Measurements from ENCODE around the gene LPCAT2. TPM values are rescaled to one million over a fixed set of nuclear protein-coding genes. Genes with fewer than 3 reads are reported as not detected.
"Not testable (repeated sequence)": the region's sequence is repeated elsewhere in the genome, so short reads cannot be mapped to it uniquely, and the experiment has no call there.

Gene LPCAT2
- total RNA-seq, 1 donor from 2014 or later: 3.7 TPM

GRCh38 chr16:55585631-55586030 lies 76.8 kb downstream of the LPCAT2 start:
- no peak for DNase-seq
- Mint-ChIP-seq H3K4me3 (no peak overlapping the region), H3K4me1 (no peaks in the 10 kb centered on the region), H3K9me3 (no peaks in the 10 kb centered on the region), H3K36me3 (ENCODE audit: low read depth) (no peaks in the 10 kb centered on the region), H3K27ac (no peak overlapping the region), H3K27me3 (no peaks in the 10 kb centered on the region)
- intact Hi-C loops (cut with micrococcal nuclease): no loop called here

GRCh38 chr16:55588799-55589198 lies 79.9 kb downstream of the LPCAT2 start:
- no peaks in the 10 kb centered on the region for H3K9me3 Mint-ChIP-seq
- no peaks in the 10 kb centered on the region for H3K4me1 Mint-ChIP-seq
- intact Hi-C loops (cut with micrococcal nuclease): no loop called here
- no peak overlapping the region for H3K27ac Mint-ChIP-seq
- DNase-seq: no peak
- peaks cover 1% of the 10 kb centered on the region for H3K27me3 Mint-ChIP-seq
- H3K36me3 Mint-ChIP-seq (ENCODE audit: low read depth): no peaks in the 10 kb centered on the region
- H3K4me3 Mint-ChIP-seq: no peak overlapping the region

- intact Hi-C loops (cut with micrococcal nuclease): no loop called here
- H3K9me3 Mint-ChIP-seq: no peaks in the 10 kb centered on the region
- no peak overlapping the region for H3K27ac Mint-ChIP-seq
- no peaks in the 10 kb centered on the region for H3K36me3 Mint-ChIP-seq (ENCODE audit: low read depth)
- H3K4me1 Mint-ChIP-seq: no peaks in the 10 kb centered on the region
- no peak overlapping the region for H3K4me3 Mint-ChIP-seq
- DNase-seq: no peak
- peaks cover 8% of the 10 kb centered on the region for H3K27me3 Mint-ChIP-seq
These were observed 83.4 kb downstream of the LPCAT2 start for GRCh38 chr16:55592306-55592705.

DNA sequence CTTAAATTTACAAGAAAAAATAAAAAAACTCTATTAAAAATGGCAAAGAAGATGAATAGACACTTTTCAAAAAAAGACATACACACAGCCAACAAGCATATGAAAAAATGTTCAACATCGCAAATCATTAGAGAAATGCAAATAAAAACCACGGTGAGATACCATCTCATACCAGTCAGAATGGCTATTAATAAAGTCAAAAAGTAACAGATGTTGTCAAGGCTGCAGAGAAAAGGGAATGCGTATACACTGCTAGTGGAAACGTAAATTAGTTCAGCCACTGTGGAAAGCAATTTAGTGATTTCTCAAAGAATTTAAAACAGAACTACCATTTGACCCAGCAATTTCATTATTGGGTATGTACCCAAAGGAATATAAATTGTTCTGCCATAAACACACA lies 89.1 kb downstream of the LPCAT2 start:
- intact Hi-C loops (cut with micrococcal nuclease): no loop called here
- Mint-ChIP-seq H3K36me3 (ENCODE audit: low read depth) (no peaks in the 10 kb centered on the region), H3K4me1 (no peaks in the 10 kb centered on the region), H3K27ac (no peak overlapping the region), H3K27me3 (peaks cover 6% of the 10 kb centered on the region), H3K4me3 (no peak overlapping the region), H3K9me3 (no peaks in the 10 kb centered on the region)
- no peak for DNase-seq

DNA sequence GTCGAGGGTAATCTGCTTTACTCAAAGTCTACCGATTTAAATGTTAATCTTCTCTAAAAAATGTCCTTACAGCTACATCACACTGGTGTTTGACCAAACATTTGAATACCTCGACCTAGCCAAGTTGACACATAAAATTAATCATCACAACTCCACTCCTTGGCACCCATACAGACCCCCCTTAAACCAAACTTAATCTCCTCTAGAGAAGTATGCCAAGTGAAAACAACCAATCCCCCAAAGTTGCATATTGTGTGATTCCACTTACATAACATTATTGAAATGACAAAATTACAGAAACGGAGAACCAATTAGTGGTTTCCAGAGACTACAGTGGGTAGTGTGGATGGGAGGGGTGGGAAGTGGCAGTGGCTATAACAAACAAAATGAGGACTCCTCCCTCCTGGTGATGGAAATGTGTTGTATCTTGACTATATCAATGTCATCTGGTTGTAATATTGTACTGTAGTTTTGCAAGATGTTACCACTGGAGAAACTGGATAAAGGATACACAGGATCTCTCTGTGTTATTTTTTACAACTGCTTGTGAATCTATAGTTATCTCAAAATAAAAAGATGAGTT lies 97.0 kb downstream of the LPCAT2 start:
- Mint-ChIP-seq H3K4me1 (no peaks in the 10 kb centered on the region), H3K4me3 (no peak overlapping the region), H3K27me3 (peaks cover 3% of the 10 kb centered on the region), H3K9me3 (no peaks in the 10 kb centered on the region), H3K27ac (no peak overlapping the region), H3K36me3 (ENCODE audit: low read depth) (no peaks in the 10 kb centered on the region)
- intact Hi-C loops (cut with micrococcal nuclease): no loop called here
- no peak for DNase-seq

- intact Hi-C loops (cut with micrococcal nuclease): no loop called here
- peaks cover 3% of the 10 kb centered on the region for H3K27me3 Mint-ChIP-seq
These were observed 104.9 kb downstream of the LPCAT2 start for GRCh38 chr16:55613613-55614335.

DNA sequence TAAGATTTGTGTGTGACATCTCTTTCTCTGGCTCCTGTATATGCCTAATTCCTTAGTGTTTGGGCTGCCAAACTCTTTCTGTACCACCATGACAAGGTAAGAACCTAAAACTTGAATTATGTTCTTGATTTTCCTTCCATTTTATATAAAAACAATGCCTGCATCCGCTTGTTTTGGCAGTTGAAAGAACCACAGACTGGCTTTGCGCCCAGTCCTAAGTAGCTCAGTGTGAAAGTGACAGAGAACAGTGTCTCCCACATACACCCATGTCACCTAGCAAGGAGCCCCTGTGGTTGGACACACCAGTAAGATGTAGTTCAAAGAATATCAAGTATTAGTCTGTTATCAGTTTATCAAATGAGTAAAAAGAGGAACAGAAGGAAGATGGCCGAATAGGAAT lies 106.2 kb downstream of the LPCAT2 start:
- Mint-ChIP-seq H3K36me3 (ENCODE audit: low read depth) (no peaks in the 10 kb centered on the region), H3K9me3 (peaks cover 4% of the 10 kb centered on the region), H3K4me1 (no peaks in the 10 kb centered on the region), H3K27me3 (peaks cover 3% of the 10 kb centered on the region), H3K4me3 (no peak overlapping the region), H3K27ac (no peak overlapping the region)
- intact Hi-C loops (cut with micrococcal nuclease): no loop called here
- no peak for DNase-seq

More at GRCh38 chr16:55613613-55614335, 104.9 kb downstream of the LPCAT2 start:
- peaks cover 4% of the 10 kb centered on the region for H3K9me3 Mint-ChIP-seq
- no peaks in the 10 kb centered on the region for H3K4me1 Mint-ChIP-seq
- DNase-seq: no peak
- no peaks in the 10 kb centered on the region for H3K36me3 Mint-ChIP-seq (ENCODE audit: low read depth)
- no peak overlapping the region for H3K4me3 Mint-ChIP-seq
- H3K27ac Mint-ChIP-seq: no peak overlapping the region

GRCh38 chr16:55615670-55616069 lies 106.8 kb downstream of the LPCAT2 start:
- DNase-seq; H3K9me3 Mint-ChIP-seq; H3K27me3 Mint-ChIP-seq; intact Hi-C loops (cut with micrococcal nuclease); H3K4me3 Mint-ChIP-seq; H3K4me1 Mint-ChIP-seq; H3K27ac Mint-ChIP-seq; H3K36me3 Mint-ChIP-seq (ENCODE audit: low read depth): not testable (repeated sequence)

GRCh38 chr16:55621771-55622170 lies 112.9 kb downstream of the LPCAT2 start:
- Mint-ChIP-seq H3K4me1 (no peaks in the 10 kb centered on the region), H3K27me3 (no peaks in the 10 kb centered on the region), H3K36me3 (ENCODE audit: low read depth) (no peaks in the 10 kb centered on the region), H3K27ac (no peak overlapping the region), H3K9me3 (peaks cover 3% of the 10 kb centered on the region), H3K4me3 (no peak overlapping the region)
- intact Hi-C loops (cut with micrococcal nuclease): no loop called here
- no peak for DNase-seq

DNA sequence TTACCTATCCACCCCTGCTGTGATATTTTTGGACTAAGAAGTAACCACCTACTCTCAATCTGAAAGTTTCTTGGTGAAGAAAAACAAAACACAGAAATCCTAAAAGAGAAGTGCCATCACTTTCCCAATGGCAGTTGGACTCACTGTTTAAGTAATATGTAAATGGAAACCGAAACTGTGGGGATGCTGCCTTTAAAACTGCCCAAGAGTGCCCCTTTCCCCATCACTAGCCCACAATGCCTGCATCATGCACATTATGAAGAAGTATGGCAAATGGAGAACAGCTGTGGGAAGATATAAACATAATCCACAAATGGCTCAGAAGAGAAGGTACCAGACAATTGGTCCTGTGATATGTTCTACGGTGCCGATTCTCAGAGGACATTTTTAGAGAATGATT lies 113.4 kb downstream of the LPCAT2 start:
- Mint-ChIP-seq H3K36me3 (ENCODE audit: low read depth) (no peaks in the 10 kb centered on the region), H3K4me1 (no peaks in the 10 kb centered on the region), H3K27ac (no peak overlapping the region), H3K27me3 (no peaks in the 10 kb centered on the region), H3K4me3 (no peak overlapping the region), H3K9me3 (peaks cover 3% of the 10 kb centered on the region)
- no peak for DNase-seq
- intact Hi-C loops (cut with micrococcal nuclease): no loop called here

- Mint-ChIP-seq H3K4me3 (no peak overlapping the region), H3K4me1 (no peaks in the 10 kb centered on the region), H3K27ac (no peak overlapping the region), H3K36me3 (ENCODE audit: low read depth) (no peaks in the 10 kb centered on the region), H3K27me3 (no peaks in the 10 kb centered on the region), H3K9me3 (peaks cover 3% of the 10 kb centered on the region)
- intact Hi-C loops (cut with micrococcal nuclease): no loop called here
- DNase-seq: no peak
These were observed 114.2 kb downstream of the LPCAT2 start for GRCh38 chr16:55622930-55623561.

DNA sequence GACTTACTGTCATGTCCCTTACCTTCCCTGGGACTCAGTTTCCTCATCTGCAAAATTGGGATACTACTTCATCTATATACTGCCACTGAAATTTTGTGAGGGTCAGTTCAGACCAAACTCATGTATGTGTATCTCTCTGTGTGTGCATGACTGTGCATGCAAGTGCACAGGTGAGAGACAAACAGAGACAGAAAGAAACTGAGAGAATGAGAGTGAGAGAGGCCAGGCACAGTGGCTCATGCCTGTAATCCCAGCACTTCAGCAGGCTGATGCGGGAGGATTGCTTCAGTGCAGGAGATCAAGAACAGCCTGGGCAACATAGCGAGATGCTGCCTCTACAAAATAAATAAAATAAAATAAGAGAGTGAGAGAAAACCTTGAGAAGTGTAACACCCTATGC lies 114.8 kb downstream of the LPCAT2 start:
- no peak overlapping the region for H3K27ac Mint-ChIP-seq
- no peaks in the 10 kb centered on the region for H3K4me1 Mint-ChIP-seq
- no peak overlapping the region for H3K4me3 Mint-ChIP-seq
- no peaks in the 10 kb centered on the region for H3K27me3 Mint-ChIP-seq
- peaks cover 3% of the 10 kb centered on the region for H3K9me3 Mint-ChIP-seq
- DNase-seq: no peak
- H3K36me3 Mint-ChIP-seq (ENCODE audit: low read depth): no peaks in the 10 kb centered on the region
- intact Hi-C loops (cut with micrococcal nuclease): no loop called here

DNA sequence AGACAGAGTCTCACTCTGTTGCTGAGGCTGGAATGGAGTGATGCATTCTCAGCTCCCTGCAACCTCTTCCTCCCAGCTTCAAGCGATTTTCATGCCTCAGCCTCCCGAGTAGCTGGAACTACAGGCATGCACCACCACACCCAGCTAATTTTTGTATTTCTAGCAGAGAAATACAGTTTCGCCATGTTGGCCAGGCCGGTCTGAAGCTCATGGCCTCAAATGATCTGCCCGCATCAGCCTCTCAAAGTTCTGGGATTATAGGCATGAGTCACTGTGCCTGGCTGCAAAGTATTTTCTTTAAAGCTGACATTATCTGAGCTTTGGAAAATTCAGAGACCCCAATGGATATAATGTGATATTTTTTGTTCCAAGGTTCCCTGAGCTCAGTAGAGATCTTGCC lies 115.8 kb downstream of the LPCAT2 start:
- Mint-ChIP-seq H3K9me3 (peaks cover 3% of the 10 kb centered on the region), H3K27ac (no peak overlapping the region), H3K36me3 (ENCODE audit: low read depth) (no peaks in the 10 kb centered on the region), H3K4me1 (no peaks in the 10 kb centered on the region), H3K27me3 (no peaks in the 10 kb centered on the region), H3K4me3 (no peak overlapping the region)
- intact Hi-C loops (cut with micrococcal nuclease): no loop called here
- no peak for DNase-seq

DNA sequence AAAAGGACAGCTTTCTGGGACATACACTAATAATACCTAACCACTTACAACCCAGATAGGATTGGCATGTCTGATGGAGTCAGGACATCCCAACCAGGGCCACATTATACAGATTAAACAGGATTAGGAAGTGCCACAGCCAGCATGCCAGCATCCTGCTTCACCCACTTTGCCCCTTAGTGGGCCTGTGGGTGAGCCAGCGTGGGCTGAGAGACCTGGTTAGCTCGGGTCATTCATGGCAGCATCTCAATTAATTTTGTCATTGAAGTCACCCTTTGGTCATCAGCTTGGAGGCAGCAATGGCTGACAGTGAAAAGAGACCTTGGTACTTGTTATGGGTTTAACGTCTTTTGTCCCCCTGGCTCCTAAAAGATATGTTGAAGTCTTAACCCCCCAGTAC lies 117.0 kb downstream of the LPCAT2 start:
- intact Hi-C loops (cut with micrococcal nuclease): no loop called here
- H3K27me3 Mint-ChIP-seq: no peaks in the 10 kb centered on the region
- H3K36me3 Mint-ChIP-seq (ENCODE audit: low read depth): no peaks in the 10 kb centered on the region
- no peak overlapping the region for H3K4me3 Mint-ChIP-seq
- peaks cover 3% of the 10 kb centered on the region for H3K9me3 Mint-ChIP-seq
- H3K27ac Mint-ChIP-seq: no peak overlapping the region
- H3K4me1 Mint-ChIP-seq: no peaks in the 10 kb centered on the region
- DNase-seq: no peak
